GM18870 (cell line): Measurements from ENCODE around the gene AUTS2.

ENCODE experiments used
- ATAC-seq: cut with Tn5 transposase; IDR thresholded peaks from one replicate; pipeline ENCODE4 v1.9.1; 2021; ENCODE audit warnings: moderate library complexity; ENCODE audit not compliant: unreplicated experiment

AUTS2 gene

GRCh38 chr7:69622960-69623359, 24.7 kb downstream of the AUTS2 start:
- ATAC-seq, result peak; percentile 50

GRCh38 chr7:69624435-69625230, 26.4 kb downstream of the AUTS2 start:
- ATAC-seq, result no peak

GRCh38 chr7:69625238-69625637, 27.0 kb downstream of the AUTS2 start:
- no peak for ATAC-seq

- ATAC-seq, result no peak
These were observed 27.5 kb downstream of the AUTS2 start for GRCh38 chr7:69625798-69626197.

GRCh38 chr7:69630292-69630691, 32.0 kb downstream of the AUTS2 start:
- no peak for ATAC-seq

GRCh38 chr7:69631131-69631530, 32.9 kb downstream of the AUTS2 start:
- no peak for ATAC-seq

GRCh38 chr7:69632280-69632679, 34.0 kb downstream of the AUTS2 start:
- no peak for ATAC-seq

- no peak for ATAC-seq
These were observed 35.0 kb downstream of the AUTS2 start for GRCh38 chr7:69633122-69633831.

- ATAC-seq, result no peak
These were observed 37.4 kb downstream of the AUTS2 start for GRCh38 chr7:69635555-69636185.

GRCh38 chr7:69638674-69639073, 40.4 kb downstream of the AUTS2 start:
- ATAC-seq, result no peak

GRCh38 chr7:69640216-69640615, 41.9 kb downstream of the AUTS2 start:
- no peak for ATAC-seq

- ATAC-seq, result no peak
These were observed 42.8 kb downstream of the AUTS2 start for GRCh38 chr7:69640925-69641594.

GRCh38 chr7:69643265-69643664, 45.0 kb downstream of the AUTS2 start:
- no peak for ATAC-seq

- no peak for ATAC-seq
These were observed 45.6 kb downstream of the AUTS2 start for GRCh38 chr7:69643708-69644445.

GRCh38 chr7:69645683-69646082, 47.4 kb downstream of the AUTS2 start:
- ATAC-seq, result no peak

GRCh38 chr7:69651101-69651590, 52.9 kb downstream of the AUTS2 start:
- peak; percentile 95 for ATAC-seq

GRCh38 chr7:69652947-69653701, 54.8 kb downstream of the AUTS2 start:
- ATAC-seq, result no peak

- ATAC-seq, result no peak
These were observed 55.5 kb downstream of the AUTS2 start for GRCh38 chr7:69653806-69654205.

- ATAC-seq, result no peak
These were observed 56.1 kb downstream of the AUTS2 start for GRCh38 chr7:69654381-69654780.
